Bronchial epithelial cell (primary cell): ENCODE measurements around the gene TRPV5. TPM values are rescaled to one million over a fixed set of nuclear protein-coding genes. Genes with fewer than 3 reads are reported as not detected.
A peak's percentile ranks its signal among the peaks of the same experiment; 100 is the strongest.

ENCODE experiments used
- DNase-seq: peaks from one replicate; pipeline ENCODE4 v3.0.0-alpha.2; 2010; ENCODE audit warnings: low read depth
- FAIRE-seq: peaks from 2 replicates; lab custom pipeline; 2011; peaks lifted over from hg19 to GRCh38; lab: Jason Lieb, UNC
- H3K27me3 ChIP-seq: 2 replicates; pipeline ENCODE4 v1.5.1; 2011; ENCODE audit warnings: low read length; ENCODE audit not compliant: control insufficient read depth, insufficient read depth
- H3K36me3 ChIP-seq: 2 replicates; pipeline ENCODE4 v1.5.1; 2011; ENCODE audit warnings: low read length; ENCODE audit not compliant: control insufficient read depth, insufficient read depth
- H3K4me3 ChIP-seq: 2 replicates; pipeline ENCODE4 v1.5.1; 2011; ENCODE audit warnings: mild to moderate bottlenecking, low read depth, low read length, control low read depth
- total RNA-seq: library from RNA; depleted of rRNA; stranded (reverse); fragments of >200 nt; gene quantifications from 2 replicates; pipeline ENCODE4 v1.2.1, GENCODE V29; 2014
- TF ChIP-seq, protein P1 (sequence below): IDR thresholded peaks from 2 replicates; pipeline ENCODE4 v1.5.1; 2011; ENCODE audit warnings: mild to moderate bottlenecking, moderate library complexity, low read length, control low read depth, inconsistent platforms; ENCODE audit not compliant: insufficient read depth, severe bottlenecking

TRPV5 gene
- total RNA-seq, 1 donor from 2014 or later, result not detected

DNA sequence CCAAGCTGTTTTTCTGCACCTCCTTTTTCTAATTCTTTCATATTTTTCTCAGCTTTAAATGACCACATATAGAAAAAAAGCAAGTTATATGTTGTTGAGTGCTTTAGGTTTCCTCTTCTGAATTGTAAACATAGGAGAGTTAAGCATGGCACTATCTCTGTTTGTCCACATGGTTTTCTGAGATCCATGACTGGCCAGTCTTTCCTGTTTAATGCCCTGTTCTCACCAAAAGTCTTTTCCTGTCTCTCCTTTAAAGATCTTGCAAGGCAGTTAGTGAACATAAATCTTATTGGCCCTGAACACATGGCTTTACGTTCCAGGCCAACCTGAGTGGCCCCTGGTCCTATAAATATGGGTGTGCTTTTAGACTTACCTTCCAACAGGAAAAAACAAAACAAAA is 19.4 kb downstream of the TRPV5 start:
- TF ChIP-seq, protein P1, sequence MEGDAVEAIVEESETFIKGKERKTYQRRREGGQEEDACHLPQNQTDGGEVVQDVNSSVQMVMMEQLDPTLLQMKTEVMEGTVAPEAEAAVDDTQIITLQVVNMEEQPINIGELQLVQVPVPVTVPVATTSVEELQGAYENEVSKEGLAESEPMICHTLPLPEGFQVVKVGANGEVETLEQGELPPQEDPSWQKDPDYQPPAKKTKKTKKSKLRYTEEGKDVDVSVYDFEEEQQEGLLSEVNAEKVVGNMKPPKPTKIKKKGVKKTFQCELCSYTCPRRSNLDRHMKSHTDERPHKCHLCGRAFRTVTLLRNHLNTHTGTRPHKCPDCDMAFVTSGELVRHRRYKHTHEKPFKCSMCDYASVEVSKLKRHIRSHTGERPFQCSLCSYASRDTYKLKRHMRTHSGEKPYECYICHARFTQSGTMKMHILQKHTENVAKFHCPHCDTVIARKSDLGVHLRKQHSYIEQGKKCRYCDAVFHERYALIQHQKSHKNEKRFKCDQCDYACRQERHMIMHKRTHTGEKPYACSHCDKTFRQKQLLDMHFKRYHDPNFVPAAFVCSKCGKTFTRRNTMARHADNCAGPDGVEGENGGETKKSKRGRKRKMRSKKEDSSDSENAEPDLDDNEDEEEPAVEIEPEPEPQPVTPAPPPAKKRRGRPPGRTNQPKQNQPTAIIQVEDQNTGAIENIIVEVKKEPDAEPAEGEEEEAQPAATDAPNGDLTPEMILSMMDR, result no peak
- DNase-seq (no peak), FAIRE-seq (no peak)
- no peaks in the 10 kb centered on the region for H3K36me3 ChIP-seq
- H3K27me3 ChIP-seq, result no peaks in the 10 kb centered on the region
- H3K4me3 ChIP-seq, result no peak overlapping the region

DNA sequence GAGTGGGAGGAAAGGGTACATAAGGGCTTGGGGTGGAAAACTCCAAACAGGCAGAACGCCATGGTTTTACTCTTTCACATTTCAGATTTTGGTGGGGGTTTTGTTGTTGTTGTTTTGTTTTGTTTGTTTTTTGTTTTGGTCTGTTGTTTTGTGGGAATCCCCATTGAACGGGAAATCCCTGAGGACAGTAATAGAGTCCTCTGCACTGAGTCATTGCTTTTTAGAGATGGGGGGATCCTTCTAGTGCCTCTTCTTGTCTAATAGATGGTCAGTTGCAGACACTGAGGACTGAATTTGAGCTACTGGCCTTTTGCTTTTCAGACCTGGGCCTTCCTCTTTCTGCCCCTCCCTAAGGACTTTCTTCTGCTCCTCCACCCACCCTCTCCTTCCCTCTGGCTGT is 20.0 kb downstream of the TRPV5 start:
- H3K27me3 ChIP-seq, result no peaks in the 10 kb centered on the region
- H3K36me3 ChIP-seq, result no peaks in the 10 kb centered on the region
- TF ChIP-seq, protein P1, result no peak
- FAIRE-seq, result no peak
- no peak overlapping the region for H3K4me3 ChIP-seq
- no peak for DNase-seq

- DNase-seq (no peak), FAIRE-seq (no peak)
- Histone ChIP-seq H3K4me3 (no peak overlapping the region), H3K36me3 (no peaks in the 10 kb centered on the region), H3K27me3 (no peaks in the 10 kb centered on the region)
- TF ChIP-seq, protein P1, result no peak
These were observed 20.5 kb downstream of the TRPV5 start for GRCh38 chr7:142913051-142913450.

DNA sequence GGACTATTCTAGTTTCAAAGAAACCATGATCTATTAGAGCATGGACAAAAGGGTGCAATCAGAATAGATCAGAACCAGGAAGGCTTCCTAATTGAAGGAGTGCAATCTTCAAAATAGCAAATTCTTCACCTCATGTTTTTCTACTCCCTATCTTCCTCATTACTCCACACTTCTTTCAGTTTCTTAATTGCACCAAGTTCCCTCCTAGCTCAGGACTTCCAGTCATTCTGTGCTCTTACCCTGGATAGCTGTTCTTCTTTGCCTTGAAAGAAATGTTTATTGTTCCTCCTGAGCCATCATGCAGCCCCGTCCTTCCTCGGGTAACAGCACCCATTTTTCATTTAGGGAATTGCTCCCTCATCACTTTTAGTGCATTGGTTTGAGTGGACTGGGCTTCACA is 23.1 kb downstream of the TRPV5 start:
- no peak for DNase-seq
- no peaks in the 10 kb centered on the region for H3K27me3 ChIP-seq
- TF ChIP-seq, protein P1, result no peak
- H3K4me3 ChIP-seq, result no peak overlapping the region
- no peaks in the 10 kb centered on the region for H3K36me3 ChIP-seq
- no peak for FAIRE-seq

DNA sequence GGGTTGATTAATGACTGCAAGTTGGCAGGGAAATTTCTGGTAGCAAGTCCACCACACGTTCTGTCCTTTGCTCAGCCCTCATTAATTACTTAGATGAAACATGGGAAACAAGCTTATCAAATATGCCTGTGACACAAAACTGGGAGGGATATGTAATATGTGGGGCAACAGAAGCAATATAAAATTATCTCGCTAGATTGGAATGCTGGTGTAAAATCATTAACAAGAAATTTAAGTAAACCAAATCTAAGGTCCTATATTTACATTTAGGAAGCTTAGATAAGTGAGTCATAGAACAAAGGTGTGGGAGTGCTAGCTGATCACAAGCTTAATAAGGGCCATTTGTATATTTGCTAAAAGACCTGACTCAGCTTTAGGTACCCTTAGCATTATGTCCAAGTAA is 23.5 kb downstream of the TRPV5 start:
- FAIRE-seq, result no peak
- peak; percentile 82 for DNase-seq

More for the DNA sequence above, 23.5 kb downstream of the TRPV5 start:
- Histone ChIP-seq H3K36me3 (no peaks in the 10 kb centered on the region), H3K27me3 (no peaks in the 10 kb centered on the region), H3K4me3 (no peak overlapping the region)
- TF ChIP-seq, protein P1, result no peak
